Adrenal gland (tissue), 12 donors: ENCODE data around the gene GBF1. TPM values are rescaled to one million over a fixed set of nuclear protein-coding genes. Genes with fewer than 3 reads are reported as not detected.

ENCODE experiments used
- DNase-seq, 7 donors: peaks; one replicate each; pipeline ENCODE4 v3.0.0-alpha.2; 2019 to 2020
- H3K27ac ChIP-seq, 5 donors: fragments of 200-600 bp; sonication (generic) in 4 of 5; 1 replicate in 3 of 5; 2 replicates in 2 of 5; pipeline versions ENCODE4 v1.5.1 to v1.8.0; 2016 to 2020; ENCODE audit warnings: mild to moderate bottlenecking in 1 of 5
- H3K27me3 ChIP-seq: fragments of 200-600 bp; 2 replicates; pipeline ENCODE4 v1.8.0; 2021
- H3K36me3 ChIP-seq, 2 donors: fragments of 200-600 bp; replicated peaks in 1 of 2; 1 replicate in 1 of 2; 2 replicates in 1 of 2; pipeline versions ENCODE4 v1.5.1 to v1.8.0; 2018 to 2022
- H3K4me1 ChIP-seq, 2 donors: fragments of 200-600 bp; replicated peaks in 1 of 2; 1 replicate in 1 of 2; 2 replicates in 1 of 2; pipeline versions ENCODE4 v1.5.1 to v1.8.0; 2018 to 2021
- H3K4me3 ChIP-seq, 4 donors: fragments of 200-600 bp; sonication (generic) in 3 of 4; one replicate each; pipeline ENCODE4 v1.5.1; 2016 to 2018
- H3K9me3 ChIP-seq, 3 donors: fragments of 200-600 bp; sonication (generic) in 1 of 3; replicated peaks in 1 of 3; 1 replicate in 2 of 3; 2 replicates in 1 of 3; pipeline versions ENCODE4 v1.5.1 to v1.8.0; 2016 to 2021
- POLR2A ChIP-seq, 2 donors: fragments of 450-650 bp; IDR thresholded peaks; one replicate each; pipeline ENCODE4 v1.6.1; 2017; ENCODE audit warnings: antibody characterized with exemption in 2 of 2, mild to moderate bottlenecking in 2 of 2, moderate library complexity in 1 of 2
- WGBS, 4 donors: extraction: QIAGEN DNeasy Blood & Tissue Kit in 2 of 4; methylation state at CpG; one replicate each; pipeline versions ENCODE4 v1.1.5 to v1.1.7; 2013 to 2017; 5-methylcytosine and 5-hydroxymethylcytosine counted together
- intact Hi-C, 2 donors: fragments of 100-400 bp; cut with DNase I; formaldehyde crosslinking; loops; one replicate each; pipeline versions ENCODE4 v1.14.1 to v1.15.0; 2022 to 2023
- polyA plus RNA-seq, 3 donors: library from polyadenylated mRNA; stranded (reverse); fragments of 200-250 nt in 2 of 3; fragments of 350-450 nt in 1 of 3; fragmentation: Illumina TruSeq in 1 of 3; extraction: RNeasy Lipid Tissue Mini Kit (QIAGEN cat#74804) in 1 of 3; gene quantifications; one replicate each; pipeline ENCODE4 v1.2.3, GENCODE V29; 2013 to 2014
- total RNA-seq, 9 donors: library from RNA; depleted of rRNA in 4 of 9; stranded (reverse); fragments of >200 nt in 4 of 9; fragments of 120-200 nt in 1 of 9; fragmentation: NEBNext Ultra II Directional in 1 of 9; extraction: Animal tissue kit (Norgen Biotek cat#: 25700) in 1 of 9; gene quantifications; one replicate each; pipeline versions ENCODE4 v1.1.0 to v1.2.4, GENCODE V29; 2013 to 2023
- TF ChIP-seq, protein P1 (sequence below), 6 experiments: fragments of 450-650 bp in 4 of 6; fragments of 200-600 bp in 2 of 6; sonication (generic) in 1 of 6; IDR thresholded peaks; 1 replicate in 5 of 6; 2 replicates in 1 of 6; pipeline versions ENCODE4 v1.5.1 to v1.8.0; 2016 to 2021; ENCODE audit warnings: antibody characterized with exemption in 6 of 6, mild to moderate bottlenecking in 2 of 6, moderate library complexity in 1 of 6
- donor health status: healthy with polysubstance abuse.
- donor health status: Bipolar disorder and iron deficiency.
- donor health status: DM: yes; HTN: yes; CAD: no.
- donor health status: DM: no; HTN: no; CAD: no.
- donor health status: DM: no; HTN: no; CAD: no.
- donor health status: DM: yes; HTN: yes; CAD: no.

GBF1 gene
- total and polyA plus RNA-seq, 12 donors = 16.4 to 46.1 (median 37.7) TPM

DNA sequence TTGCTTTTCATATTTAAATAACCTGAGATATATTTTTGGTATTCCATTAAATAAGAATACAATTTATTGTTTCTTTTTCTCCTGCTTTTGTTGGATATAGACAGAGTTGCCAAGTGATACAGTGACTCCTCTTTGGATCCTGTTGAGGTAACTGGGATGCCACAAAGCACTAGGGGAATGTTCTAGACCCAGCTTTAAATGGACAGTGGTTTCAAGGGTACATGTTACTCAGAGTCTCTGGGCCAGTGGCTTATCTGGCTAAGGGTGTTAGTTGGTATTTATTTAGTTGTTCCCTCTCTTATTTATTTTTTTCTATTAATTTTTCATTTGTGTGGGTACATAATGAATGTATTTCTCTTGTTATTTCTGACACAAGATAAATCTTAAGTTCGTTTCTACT, 9.1 kb downstream of the GBF1 start:
- no peak for TF ChIP-seq POLR2A (IDR thresholded peaks at IDR 0.05)
- TF ChIP-seq, protein P1, sequence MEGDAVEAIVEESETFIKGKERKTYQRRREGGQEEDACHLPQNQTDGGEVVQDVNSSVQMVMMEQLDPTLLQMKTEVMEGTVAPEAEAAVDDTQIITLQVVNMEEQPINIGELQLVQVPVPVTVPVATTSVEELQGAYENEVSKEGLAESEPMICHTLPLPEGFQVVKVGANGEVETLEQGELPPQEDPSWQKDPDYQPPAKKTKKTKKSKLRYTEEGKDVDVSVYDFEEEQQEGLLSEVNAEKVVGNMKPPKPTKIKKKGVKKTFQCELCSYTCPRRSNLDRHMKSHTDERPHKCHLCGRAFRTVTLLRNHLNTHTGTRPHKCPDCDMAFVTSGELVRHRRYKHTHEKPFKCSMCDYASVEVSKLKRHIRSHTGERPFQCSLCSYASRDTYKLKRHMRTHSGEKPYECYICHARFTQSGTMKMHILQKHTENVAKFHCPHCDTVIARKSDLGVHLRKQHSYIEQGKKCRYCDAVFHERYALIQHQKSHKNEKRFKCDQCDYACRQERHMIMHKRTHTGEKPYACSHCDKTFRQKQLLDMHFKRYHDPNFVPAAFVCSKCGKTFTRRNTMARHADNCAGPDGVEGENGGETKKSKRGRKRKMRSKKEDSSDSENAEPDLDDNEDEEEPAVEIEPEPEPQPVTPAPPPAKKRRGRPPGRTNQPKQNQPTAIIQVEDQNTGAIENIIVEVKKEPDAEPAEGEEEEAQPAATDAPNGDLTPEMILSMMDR (IDR thresholded peaks at IDR 0.05) = no peak
- Histone ChIP-seq H3K27me3 (no peaks in the 10 kb centered on the region), H3K9me3 (no peaks in the 10 kb centered on the region), H3K4me1 (peaks cover 0 to 7% of the 10 kb centered on the region in 2 donors), H3K27ac (no peak overlapping the region), H3K4me3 (no peak overlapping the region), H3K36me3 (peaks cover 0 to 7% of the 10 kb centered on the region in 2 donors)
- no peak for DNase-seq
- intact Hi-C loops = no loop called here
- WGBS, 4 donors = 38 to 50% (median 49%) methylated on average over 1 of the region's 1 CpG

DNA sequence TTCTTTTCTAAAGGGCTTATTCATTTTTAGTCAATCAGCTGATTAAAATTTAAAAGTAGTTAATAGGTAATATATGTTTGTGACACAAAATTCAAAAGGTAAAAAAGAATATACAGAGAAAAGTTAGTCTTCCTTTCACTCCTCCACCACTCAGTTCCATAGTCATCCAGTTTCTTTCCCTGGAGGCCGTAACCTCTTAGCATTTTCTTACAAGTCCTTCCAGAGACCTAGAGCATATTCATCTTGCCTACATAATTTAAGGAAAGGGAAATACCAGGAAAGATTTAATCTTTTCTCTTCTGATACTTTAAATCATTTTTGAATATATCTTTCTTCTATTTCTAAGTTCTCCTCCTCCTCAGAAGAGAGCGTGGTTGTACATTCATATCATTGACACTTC, 10.1 kb downstream of the GBF1 start:
- TF ChIP-seq, protein P1 (IDR thresholded peaks at IDR 0.05) = no peak
- TF ChIP-seq POLR2A (IDR thresholded peaks at IDR 0.05) = no peak
- intact Hi-C loops = no loop called here
- peaks cover 0 to 7% of the 10 kb centered on the region in 2 donors for H3K4me1 ChIP-seq
- H3K27ac ChIP-seq = no peak overlapping the region
- no peak overlapping the region for H3K4me3 ChIP-seq
- WGBS, 4 donors = 97 to 100% (median 98%) methylated on average over 2 of the region's 2 CpGs
- peaks cover 0 to 17% of the 10 kb centered on the region in 2 donors for H3K36me3 ChIP-seq
- no peaks in the 10 kb centered on the region for H3K9me3 ChIP-seq
- DNase-seq = no peak
- H3K27me3 ChIP-seq = no peaks in the 10 kb centered on the region

DNA sequence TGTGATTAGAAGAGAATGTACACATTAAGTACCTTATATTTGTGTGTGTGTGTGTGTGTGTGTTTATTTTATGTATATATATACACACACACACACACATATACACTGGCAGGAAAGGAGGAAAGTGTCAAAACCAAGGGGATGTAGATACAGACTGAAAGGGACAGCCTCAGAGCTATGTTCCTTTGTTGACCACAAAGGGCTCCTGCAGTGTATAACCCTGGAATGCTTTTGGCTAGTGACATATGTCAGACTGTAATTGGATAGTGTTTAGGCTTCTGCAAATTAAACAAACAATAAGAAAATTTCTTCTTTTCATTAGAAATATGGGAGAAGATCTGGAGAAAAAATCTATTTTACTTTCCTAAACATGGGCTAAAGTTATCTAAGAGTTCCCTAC, 15.9 kb downstream of the GBF1 start:
- intact Hi-C loops = no loop called here
- Histone ChIP-seq H3K27ac (no peak overlapping the region), H3K36me3 (peaks cover 0 to 38% of the 10 kb centered on the region in 2 donors), H3K4me3 (no peak overlapping the region), H3K9me3 (no peaks in the 10 kb centered on the region), H3K27me3 (no peaks in the 10 kb centered on the region), H3K4me1 (peaks cover 10 to 26% of the 10 kb centered on the region in 2 donors)
- no peak for TF ChIP-seq POLR2A (IDR thresholded peaks at IDR 0.05)
- TF ChIP-seq, protein P1 (IDR thresholded peaks at IDR 0.05) = no peak
- no peak for DNase-seq

DNA sequence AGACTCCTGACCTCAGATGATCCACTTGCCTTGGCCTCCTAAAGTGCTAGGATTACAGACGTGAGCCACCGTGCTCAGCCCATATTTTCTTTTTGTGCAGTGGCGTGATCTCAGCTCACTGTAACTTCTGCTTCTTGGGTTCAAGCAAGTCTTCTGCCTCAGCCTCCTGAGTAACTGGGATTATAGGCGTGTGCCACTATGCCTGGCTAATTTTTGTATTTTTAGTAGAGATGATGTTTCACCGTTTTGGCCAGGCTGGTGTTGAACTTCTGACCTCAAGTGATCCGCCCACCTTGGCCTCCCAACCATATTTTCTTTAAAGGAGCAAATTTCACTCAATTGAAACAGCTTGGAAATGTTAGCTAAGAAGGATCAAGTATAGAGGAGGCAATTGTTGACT, 16.5 kb downstream of the GBF1 start:
- intact Hi-C loops = no loop called here
- Histone ChIP-seq H3K4me1 (peaks cover 10 to 26% of the 10 kb centered on the region in 2 donors), H3K27ac (no peak overlapping the region), H3K27me3 (no peaks in the 10 kb centered on the region), H3K36me3 (peaks cover 0 to 38% of the 10 kb centered on the region in 2 donors), H3K4me3 (no peak overlapping the region), H3K9me3 (no peaks in the 10 kb centered on the region)
- no peak for DNase-seq
- WGBS, 4 donors = 73 to 80% (median 79%) methylated on average over 6 of the region's 6 CpGs
- TF ChIP-seq, protein P1 (IDR thresholded peaks at IDR 0.05) = no peak
- TF ChIP-seq POLR2A (IDR thresholded peaks at IDR 0.05) = no peak
